Astrocyte (in vitro differentiated cells and primary cell): ENCODE data around the gene CCR5.

Source experiments
- CTCF ChIP-seq: IDR thresholded peaks from 2 replicates; pipeline ENCODE4 v1.5.1; 2011; ENCODE audit warnings: low read depth, mild to moderate bottlenecking, inconsistent platforms, low read length, moderate library complexity; ENCODE audit not compliant: insufficient read depth
- EZH2 ChIP-seq: IDR thresholded peaks from 2 replicates; pipeline ENCODE4 v1.6.1; 2012; ENCODE audit warnings: mild to moderate bottlenecking, low read length, inconsistent platforms; ENCODE audit not compliant: insufficient read depth

GRCh38 chr3:46324036-46324435 lies 46.7 kb upstream of the CCR5 start:
- TF ChIP-seq CTCF (no peak), EZH2 (no peak)
